NCI-H774 (cell line): ENCODE data around the gene FAM193B.
"Not testable (repeated sequence)": the region's sequence is repeated elsewhere in the genome, so short reads cannot be mapped to it uniquely, and the experiment has no call there.

Source experiments
- DNase-seq: peaks from one replicate; lab custom pipeline; 2025; lab: John Stamatoyannopoulos, UW

The FAM193B gene

GRCh38 chr5:177485753-177486152, 68.6 kb downstream of the FAM193B start:
- not testable (repeated sequence) for DNase-seq

DNA sequence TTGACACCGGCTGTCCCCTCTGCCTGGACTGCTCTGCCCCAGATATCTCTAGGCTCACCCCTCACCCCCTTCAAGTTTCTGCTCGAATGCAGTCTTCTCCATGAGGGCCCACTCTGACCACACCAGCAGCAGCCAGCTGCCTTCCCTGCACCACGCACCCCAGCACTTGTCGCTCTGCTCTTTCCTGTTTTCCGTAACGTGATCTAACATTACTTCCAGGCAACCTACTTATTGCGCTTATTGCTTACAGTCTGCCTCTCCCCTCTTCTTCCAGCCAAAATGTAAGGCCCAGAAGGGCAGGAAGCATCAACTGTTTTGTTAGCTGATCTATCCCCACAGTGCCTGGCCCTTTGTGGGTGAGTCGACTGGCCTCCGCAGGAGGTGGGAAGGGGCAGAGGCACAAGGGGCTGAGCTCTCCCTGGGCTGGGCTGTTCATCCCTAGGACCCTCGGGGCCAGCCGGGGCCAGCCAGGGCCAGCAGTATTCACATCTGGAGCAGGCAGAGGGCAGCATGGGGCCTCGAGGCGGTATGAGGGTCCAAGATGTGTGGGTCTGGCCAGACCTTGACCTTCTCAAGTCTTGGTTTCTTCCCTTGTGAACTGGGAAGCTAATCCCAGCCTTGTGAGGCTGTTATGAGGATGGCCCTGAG, 69.3 kb downstream of the FAM193B start:
- no peak for DNase-seq

- no peak for DNase-seq
Observed at GRCh38 chr5:177483994-177484901, 70.1 kb downstream of the FAM193B start.

DNA sequence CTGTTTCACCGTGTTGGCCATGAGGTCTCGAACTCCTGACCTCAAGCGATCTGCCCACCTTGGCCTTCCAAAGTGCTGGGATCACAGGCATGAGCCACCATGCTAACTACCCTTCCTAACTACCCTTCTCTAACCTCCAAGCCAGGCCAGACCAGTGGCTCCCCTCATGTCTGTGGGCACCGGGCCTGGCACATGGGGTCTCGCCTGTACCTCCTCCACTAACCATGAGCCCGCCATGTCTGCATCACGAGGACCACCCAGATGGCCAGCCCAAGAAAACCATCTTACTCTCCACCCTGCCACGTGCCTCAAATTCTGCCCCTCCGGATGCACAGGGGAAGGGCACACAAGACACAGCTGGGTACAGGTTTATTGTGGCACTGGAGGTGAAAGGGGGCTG, 71.3 kb downstream of the FAM193B start:
- no peak for DNase-seq

DNA sequence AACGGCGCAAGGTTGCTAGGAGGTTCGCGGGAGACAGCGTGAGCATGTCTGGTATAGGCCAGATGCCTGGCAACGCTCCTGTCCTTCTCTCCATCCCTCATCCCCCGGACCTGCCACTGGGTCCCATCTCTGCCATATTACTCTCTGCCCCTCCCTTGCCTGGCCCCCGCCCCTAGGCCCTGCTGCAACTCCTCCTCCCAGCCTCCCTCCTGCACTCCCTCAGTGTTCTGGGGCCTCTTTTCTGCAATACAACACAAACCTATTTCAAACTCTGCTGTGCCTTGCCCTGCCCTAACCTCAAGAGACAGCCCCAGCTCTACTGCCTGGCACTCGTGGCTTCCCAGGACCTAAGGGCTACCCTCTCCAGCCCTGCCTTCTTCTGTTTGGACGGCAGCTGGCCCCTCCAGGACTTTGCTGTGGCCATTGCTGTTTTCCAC, 72.0 kb downstream of the FAM193B start:
- no peak for DNase-seq

DNA sequence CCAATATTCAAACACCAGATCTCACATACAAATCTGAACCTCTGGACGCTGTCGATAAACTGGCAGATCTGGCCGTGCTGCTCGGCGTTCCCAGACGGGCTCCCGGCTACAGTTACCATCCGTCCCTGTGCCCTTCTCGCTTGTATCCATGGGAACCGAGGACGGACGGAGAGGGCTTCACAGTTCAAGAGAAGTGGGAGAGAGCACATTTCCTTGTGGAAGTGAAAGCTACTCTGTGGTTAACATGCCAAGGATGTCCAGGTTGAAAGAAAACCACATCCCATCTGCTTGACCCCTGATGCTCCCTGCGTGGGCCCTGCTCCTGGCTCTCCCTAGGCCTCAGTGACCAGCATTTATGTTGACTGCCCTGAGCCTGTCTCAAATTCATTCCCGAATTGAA, 74.6 kb downstream of the FAM193B start:
- DNase-seq = no peak

GRCh38 chr5:177478711-177479646, 75.4 kb downstream of the FAM193B start:
- DNase-seq = no peak

DNA sequence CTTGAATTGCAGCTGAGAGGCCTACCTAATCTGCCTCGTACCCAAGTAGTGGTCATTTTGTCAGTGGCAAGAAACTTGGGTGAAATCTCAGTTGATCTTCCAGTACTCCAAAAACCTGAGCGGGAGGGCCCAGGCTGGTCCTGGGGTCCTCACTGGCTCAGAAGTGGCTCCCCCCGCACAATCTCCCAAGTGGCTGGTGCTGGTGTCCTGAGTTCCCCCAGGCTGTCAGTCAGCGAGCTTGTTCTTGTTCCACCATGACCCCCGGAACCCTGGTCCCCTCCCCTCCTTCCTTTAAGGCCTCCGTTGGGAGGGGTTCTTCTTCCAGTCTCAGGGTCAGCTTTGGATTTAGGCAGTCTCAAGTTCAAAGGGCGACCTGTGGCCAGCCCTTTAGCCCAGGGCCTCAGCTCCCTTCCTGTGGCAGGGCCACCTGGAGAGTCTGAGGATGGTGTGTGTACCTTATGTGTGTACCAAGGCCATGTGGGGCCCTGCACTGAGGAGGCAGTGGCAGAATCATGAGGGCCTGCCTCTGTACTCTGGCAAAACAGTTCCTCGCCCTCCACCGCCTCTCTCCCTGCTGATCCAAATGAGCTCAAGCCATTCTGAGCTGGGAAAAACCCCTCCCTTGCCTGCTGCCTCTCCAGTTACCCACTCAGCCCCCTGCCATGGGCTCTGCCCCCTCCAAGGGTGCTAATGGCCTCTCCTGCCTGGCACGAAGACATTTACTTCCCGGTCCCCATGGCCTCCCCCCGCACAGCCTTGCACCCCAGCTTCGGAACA, 76.5 kb downstream of the FAM193B start:
- no peak for DNase-seq

DNA sequence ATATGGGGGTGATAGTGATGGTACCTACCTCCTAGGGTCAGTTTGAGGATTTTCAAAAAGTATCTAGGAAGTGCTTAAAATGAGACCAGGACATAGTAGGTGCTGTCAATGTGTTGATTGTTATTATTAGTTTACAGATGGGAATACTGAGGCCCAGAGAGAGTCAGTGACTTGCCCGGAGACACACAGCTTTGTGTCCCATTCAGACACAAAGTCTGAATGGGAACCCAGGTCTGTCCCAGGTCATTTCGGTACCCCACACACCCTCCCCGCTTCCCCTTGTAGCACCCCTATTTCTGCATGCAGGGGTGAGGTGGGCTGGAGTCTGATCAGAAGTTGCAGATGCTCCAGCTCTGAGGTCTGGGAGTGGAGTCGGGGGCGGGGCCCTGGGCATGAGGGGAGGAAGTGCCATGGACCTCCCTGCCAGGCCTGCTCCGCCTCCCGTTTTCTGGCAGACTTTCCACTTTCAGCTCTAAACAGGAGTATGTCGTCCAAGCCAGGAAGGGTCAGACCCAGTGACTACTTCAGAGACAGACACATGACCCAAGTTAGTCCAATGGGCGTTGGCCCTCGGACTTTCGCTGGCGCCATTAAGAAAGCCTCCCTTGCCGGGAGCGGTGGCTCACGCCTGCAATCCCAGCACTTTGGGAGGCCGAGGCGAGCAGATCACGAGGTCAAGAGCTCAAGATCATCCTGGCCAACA, 77.7 kb downstream of the FAM193B start:
- no peak for DNase-seq

- no peak for DNase-seq
Observed at GRCh38 chr5:177475563-177476427, 78.6 kb downstream of the FAM193B start.

GRCh38 chr5:177474846-177475562, 79.4 kb downstream of the FAM193B start:
- DNase-seq = no peak

DNA sequence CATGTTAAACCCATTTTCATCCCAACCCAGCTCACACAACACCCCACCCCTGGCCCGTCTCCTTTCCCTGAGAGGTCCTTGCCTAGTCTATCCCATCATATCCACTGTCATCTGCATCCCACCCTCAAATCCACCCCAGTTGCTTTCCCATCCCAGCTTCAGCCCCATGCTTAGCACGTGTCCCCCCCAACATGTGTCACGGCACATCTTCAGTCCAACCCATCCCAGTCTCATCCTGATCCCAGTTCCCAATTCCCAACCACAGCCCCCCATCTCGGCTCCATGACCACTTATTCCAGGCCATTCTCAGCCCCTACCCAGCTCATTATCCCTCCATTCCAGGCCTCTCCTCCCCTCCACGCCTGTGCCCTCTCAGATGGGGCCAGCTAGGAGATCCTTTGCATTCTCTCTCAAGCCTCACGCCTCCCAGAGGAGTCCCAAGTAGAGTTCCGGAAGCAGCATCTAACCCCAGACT, 80.3 kb downstream of the FAM193B start:
- DNase-seq = no peak

DNA sequence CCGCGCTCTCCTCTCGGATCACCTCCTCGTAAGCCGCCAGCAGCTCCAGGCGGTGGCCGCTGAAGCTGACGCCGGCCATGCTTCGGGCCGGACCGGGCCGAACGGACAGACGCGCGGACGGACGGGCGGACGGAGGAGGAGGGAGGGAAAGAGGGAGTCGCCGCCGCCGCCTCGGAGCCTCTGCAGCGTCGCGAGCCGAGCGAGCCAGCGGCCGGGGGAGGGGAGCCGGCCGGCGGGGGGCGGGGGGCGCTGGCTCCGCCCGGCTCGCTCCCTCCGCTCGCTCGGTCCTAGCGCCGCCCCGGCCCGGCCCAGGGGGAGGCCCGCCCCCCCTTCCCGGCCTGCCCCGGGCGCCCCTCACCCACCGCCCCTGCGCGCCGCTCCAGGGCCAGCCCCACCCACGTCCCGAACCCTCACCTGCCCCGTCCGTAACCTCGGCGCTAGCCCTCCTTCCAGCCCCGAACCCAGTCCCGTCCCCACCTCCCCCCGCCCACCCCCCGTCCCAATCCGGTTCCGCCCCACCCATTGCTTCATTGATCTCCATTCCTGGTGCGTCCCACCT, 80.8 kb downstream of the FAM193B start, which contains the start of gene DBN1:
DBN1 (minus strand) TSS at position 192 of the 559 bp plus-strand sequence; CDS start at position 79, 113 bp downstream.
- peak; percentile 48 for DNase-seq

GRCh38 chr5:177472460-177473442, 81.6 kb downstream of the FAM193B start:
- peak; percentile 22 for DNase-seq

- DNase-seq = no peak
Observed at GRCh38 chr5:177471610-177472356, 82.6 kb downstream of the FAM193B start.

- DNase-seq = no peak
Observed at GRCh38 chr5:177470759-177471536, 83.4 kb downstream of the FAM193B start.
